Hepatic stellate cell (primary cell): ENCODE measurements around the gene CRACDL.
"Not testable (repeated sequence)": the region's sequence is repeated elsewhere in the genome, so short reads cannot be mapped to it uniquely, and the experiment has no call there.

Experiments used
- DNase-seq: peaks from one replicate; pipeline ENCODE4 v3.0.0; 2011; ENCODE audit warnings: low spot score

Gene CRACDL

GRCh38 chr2:98882971-98883779 is 52.9 kb downstream of the CRACDL start:
- no peak for DNase-seq

- DNase-seq = no peak
Observed at GRCh38 chr2:98882368-98882767, 53.7 kb downstream of the CRACDL start.

- DNase-seq = no peak
Observed at GRCh38 chr2:98881153-98881650, 54.8 kb downstream of the CRACDL start.

DNA sequence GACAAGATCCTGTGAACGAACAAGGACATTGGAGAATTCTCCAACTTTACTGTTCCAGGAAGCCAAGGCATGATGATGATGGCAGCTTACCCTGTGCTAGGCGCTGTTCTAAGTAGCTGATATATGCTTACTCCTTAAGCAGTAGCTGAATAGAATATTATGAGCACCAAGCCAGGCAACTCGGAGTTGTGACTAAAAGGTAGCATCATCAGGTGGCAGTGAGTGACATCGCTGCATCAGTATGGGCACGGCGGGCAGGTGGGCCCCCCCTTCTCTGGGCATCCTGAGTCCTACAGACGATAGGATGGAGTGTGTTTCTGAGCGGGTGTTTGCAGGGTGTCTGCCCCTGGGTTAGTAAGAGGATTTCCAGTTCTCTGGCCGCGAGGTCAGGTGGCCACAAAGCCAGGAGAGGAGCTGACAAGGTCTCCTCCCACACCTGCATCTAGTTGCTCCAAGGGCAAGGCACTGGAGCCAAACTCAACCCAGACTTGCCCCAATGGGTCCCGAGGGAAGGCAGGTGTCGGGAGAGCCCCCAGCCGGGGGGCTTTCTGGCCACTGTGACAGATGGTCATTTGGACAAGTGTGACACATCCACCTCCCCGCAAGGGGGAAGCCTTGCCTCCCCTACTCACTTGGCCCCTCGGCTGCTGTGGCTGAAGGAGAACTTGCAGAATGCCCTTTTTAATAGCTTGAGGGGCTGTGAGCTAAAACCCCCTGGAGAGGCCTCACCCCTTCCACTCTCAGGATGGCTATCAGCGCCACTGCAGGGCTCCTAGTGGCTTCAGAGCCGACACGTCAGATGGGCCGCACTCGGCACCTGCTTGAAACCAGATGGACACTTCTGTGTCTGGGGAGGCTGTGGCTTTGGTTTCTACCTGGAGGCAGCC is 55.5 kb downstream of the CRACDL start:
- DNase-seq = no peak

GRCh38 chr2:98877658-98878057 is 58.4 kb downstream of the CRACDL start:
- DNase-seq = not testable (repeated sequence)

GRCh38 chr2:98876741-98877140 is 59.3 kb downstream of the CRACDL start:
- no peak for DNase-seq

- no peak for DNase-seq
Observed at GRCh38 chr2:98875746-98876145, 60.3 kb downstream of the CRACDL start.

GRCh38 chr2:98875081-98875728 is 60.8 kb downstream of the CRACDL start:
- no peak for DNase-seq

- DNase-seq = no peak
Observed at GRCh38 chr2:98874186-98874689, 61.8 kb downstream of the CRACDL start.

DNA sequence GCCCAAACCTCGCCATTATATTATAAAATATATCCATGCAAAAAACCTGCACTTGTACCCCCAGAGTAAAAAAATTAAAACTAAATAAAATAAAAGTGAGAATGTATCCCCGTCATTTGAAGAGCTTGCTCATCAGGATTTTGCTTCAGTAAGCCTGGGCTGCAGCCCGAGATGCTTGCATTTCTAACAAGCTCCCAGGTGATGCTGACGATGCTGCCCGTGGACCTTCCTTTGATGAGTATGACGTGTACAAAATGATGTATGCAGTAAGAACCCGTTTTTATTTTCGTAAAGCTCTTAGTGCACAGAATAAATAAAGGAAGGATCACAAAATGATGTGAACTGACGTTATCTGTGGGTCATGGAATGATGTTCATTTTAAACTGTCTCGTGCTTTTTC is 63.5 kb downstream of the CRACDL start:
- no peak for DNase-seq

DNA sequence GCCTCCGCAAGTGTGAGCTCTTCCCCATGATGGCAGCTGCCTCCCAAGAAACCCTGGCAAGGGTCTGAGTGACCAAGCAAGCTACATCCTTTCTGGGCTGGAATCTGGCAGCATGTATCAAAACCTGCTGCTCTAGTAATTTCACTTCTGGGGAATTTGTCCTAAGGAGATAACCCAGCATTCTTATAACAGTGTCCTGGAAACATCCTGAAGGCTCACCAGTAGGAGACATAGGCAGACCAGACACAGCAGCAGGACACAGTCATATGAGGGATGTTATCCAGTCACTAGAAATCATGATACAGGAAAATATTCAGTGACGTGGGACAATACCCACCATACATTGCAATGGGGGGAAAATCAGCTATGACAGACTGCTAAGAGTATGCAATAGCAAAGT is 64.5 kb downstream of the CRACDL start:
- DNase-seq = no peak

GRCh38 chr2:98870516-98871158 is 65.4 kb downstream of the CRACDL start:
- DNase-seq = no peak

GRCh38 chr2:98869870-98870269 is 66.2 kb downstream of the CRACDL start:
- no peak for DNase-seq

DNA sequence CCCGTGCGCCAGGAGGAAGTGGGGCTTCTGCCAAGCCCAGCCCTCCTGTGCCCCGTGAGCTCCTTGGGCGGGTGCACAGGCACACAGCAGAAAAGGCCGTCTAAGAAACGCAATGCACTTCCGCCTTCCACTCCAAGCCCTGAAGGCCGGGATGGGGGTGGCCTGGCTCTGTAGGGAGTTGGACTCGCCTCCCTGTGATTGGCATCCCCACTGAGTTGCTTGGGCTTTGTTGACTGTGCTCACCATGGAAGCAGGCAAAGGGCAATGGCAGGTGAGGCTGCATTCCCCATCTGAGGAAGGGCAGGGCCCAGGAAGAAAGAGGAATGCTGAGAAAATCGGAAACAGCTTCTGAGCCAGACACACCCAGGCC is 66.8 kb downstream of the CRACDL start:
- no peak for DNase-seq

- DNase-seq = no peak
Observed at GRCh38 chr2:98868548-98869271, 67.3 kb downstream of the CRACDL start.

DNA sequence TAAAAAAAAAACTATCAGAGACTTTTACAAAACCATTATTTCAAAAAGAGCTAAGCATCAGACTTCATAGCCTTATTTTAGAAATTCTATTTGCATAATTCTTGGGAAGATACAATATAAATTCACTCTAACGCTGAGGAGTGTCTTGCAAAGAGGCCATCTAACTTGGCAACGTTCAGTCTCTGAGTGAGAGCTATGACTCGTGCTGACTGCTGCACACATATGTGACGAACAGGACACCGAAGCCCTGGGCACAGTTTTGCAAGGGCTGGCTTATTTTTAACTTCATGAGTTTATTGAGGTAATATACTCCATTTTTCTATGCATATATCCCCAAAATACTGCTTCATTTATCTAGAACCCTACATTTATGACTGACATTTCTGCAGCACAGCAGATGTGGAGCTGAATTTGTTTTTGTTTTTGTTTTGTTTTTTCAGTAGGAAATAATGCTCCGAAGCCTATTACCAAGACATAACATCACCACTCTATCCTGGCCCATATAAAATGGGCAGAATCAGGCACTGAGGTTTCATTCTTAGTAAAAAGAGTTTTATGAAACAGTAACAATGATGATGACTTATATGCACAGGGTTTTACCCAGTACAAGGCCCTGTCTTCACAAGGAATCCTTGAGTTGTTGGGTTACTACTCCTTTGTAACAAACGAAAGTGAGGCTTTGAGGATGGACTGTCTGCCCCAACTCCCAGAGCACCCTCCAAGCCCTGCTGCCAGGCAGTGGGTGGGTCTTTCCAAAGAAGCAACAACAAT is 68.3 kb downstream of the CRACDL start:
- no peak for DNase-seq

GRCh38 chr2:98866033-98866432 is 70.0 kb downstream of the CRACDL start:
- no peak for DNase-seq

DNA sequence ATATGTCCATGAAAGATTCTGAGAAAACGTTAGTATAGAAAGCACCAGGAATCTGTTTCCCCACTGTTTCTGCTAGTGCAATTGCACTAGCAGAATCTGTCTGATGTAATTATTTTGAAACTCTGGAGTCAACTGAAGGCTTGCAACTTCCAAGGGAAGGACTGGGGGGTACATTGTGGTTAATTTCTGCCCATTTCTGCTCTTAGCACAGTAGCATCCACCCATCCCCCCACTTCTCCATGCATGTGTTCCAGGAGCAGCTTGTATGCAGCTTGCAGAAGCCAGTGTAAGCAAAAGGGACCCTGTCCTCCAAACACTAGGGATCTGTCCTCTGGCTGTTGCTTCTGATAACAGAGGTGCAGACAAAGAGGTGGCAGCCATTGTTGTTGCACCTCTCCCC is 74.4 kb downstream of the CRACDL start:
- no peak for DNase-seq

DNA sequence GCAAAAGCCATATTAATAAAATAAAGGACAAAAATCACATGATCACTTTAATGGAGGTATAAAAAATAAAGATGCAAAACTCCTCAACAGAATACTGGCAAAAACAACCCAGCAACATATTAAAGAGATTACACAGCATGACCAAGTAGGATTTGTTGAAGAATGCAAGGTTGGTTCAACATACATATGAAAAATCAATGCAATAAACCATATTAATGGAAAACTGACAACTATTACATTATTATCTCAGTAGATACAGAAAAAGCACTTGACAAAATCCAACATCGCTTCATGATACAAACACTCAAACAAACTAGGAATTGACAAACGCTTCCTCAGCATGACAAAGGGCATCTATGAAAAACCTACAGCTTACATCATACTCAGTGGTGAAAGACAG is 76.7 kb downstream of the CRACDL start:
- DNase-seq = no peak

DNA sequence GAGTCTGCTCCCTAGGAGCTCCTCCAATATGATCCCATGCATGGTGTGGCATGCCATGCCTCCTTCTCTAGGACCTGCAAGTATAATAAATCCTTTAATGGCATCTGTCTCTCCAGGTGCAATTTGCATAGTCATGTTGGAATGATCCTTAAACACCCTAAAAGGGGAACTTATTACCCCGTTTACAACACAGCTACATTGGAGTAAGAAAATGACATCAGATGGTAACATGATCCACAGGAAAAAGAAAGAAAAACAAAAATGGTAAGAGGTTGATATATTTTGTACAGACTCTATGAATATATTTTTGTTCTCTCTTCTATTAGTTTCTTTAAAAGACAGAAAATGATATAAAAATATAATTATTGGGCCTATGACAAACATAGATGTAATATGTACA is 79.0 kb downstream of the CRACDL start:
- DNase-seq = no peak
